DMS153 treated with DMSO at 0.1 percent for 48 hours (cell line): ENCODE measurements around the gene CDH4.

Experiments used
- DNase-seq: peaks from one replicate; lab custom pipeline; 2025; ENCODE audit not compliant: unreplicated experiment; lab: John Stamatoyannopoulos, UW

Gene CDH4

GRCh38 chr20:61299618-61300017, 47.6 kb downstream of the CDH4 start:
- DNase-seq = no peak

GRCh38 chr20:61300293-61300692, 48.2 kb downstream of the CDH4 start:
- DNase-seq = no peak

GRCh38 chr20:61300709-61301108, 48.6 kb downstream of the CDH4 start:
- DNase-seq = no peak

- DNase-seq = no peak
These were observed 49.9 kb downstream of the CDH4 start for GRCh38 chr20:61301711-61302525.

GRCh38 chr20:61303217-61303616, 51.2 kb downstream of the CDH4 start:
- no peak for DNase-seq

- DNase-seq = no peak
These were observed 51.6 kb downstream of the CDH4 start for GRCh38 chr20:61303675-61304074.

GRCh38 chr20:61304750-61305149, 52.7 kb downstream of the CDH4 start:
- DNase-seq = no peak

GRCh38 chr20:61306937-61307475, 54.9 kb downstream of the CDH4 start:
- DNase-seq = no peak

GRCh38 chr20:61307686-61308476, 55.8 kb downstream of the CDH4 start:
- no peak for DNase-seq

GRCh38 chr20:61308477-61308774, 56.4 kb downstream of the CDH4 start:
- DNase-seq = no peak

- DNase-seq = no peak
These were observed 58.9 kb downstream of the CDH4 start for GRCh38 chr20:61310954-61311353.

GRCh38 chr20:61311656-61312387, 59.8 kb downstream of the CDH4 start:
- no peak for DNase-seq

- DNase-seq = no peak
These were observed 60.9 kb downstream of the CDH4 start for GRCh38 chr20:61312925-61313324.

GRCh38 chr20:61313396-61313795, 61.3 kb downstream of the CDH4 start:
- no peak for DNase-seq

GRCh38 chr20:61314326-61315010, 62.4 kb downstream of the CDH4 start:
- DNase-seq = no peak

- DNase-seq = no peak
These were observed 63.3 kb downstream of the CDH4 start for GRCh38 chr20:61315319-61315718.

GRCh38 chr20:61316346-61316745, 64.3 kb downstream of the CDH4 start:
- DNase-seq = no peak

GRCh38 chr20:61317966-61318530, 66.0 kb downstream of the CDH4 start:
- no peak for DNase-seq

- DNase-seq = no peak
These were observed 68.8 kb downstream of the CDH4 start for GRCh38 chr20:61320691-61321425.

- no peak for DNase-seq
These were observed 69.4 kb downstream of the CDH4 start for GRCh38 chr20:61321481-61321880.
